Measurements from ENCODE around the gene SALL4.
"Not testable (repeated sequence)": the region's sequence is repeated elsewhere in the genome, so short reads cannot be mapped to it uniquely, and the experiment has no call there.

The SALL4 gene

DNA sequence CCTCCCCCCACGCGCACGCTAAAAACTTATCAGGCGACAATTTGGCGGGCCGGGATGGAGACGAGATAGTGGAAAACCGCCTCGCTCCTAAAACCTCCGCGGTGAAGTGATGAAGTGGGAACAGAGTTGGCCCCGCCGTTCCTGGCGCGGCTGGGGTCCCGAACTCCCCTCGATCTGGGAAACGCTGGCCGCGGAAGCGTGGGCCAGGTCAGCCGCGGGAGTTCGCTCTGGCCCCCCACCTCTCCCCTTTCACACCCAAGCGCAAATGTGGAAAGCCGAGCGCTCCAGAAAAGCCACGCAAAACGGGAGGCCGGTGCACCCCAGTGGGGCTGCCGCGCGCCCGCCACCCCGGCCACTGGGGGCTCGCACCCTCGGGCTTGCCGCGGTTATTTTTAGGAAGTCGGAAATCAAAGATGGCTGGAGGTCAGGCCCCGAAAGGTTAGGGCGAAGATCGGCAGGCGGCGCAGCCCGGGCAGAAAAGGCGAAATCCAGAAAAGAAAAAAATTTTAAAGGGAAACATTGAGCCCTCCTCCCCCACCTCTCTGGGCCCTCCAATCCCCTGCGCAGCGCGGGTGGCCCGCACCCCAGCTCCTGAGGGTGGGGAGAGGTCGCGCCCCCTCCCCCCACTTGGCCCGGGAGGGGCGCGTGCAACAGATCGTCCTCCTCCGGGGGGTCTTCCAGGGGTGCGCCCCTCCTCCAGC, 1.0 kb downstream of the SALL4 start:
- DNase-seq: peak; percentile 77

DNA sequence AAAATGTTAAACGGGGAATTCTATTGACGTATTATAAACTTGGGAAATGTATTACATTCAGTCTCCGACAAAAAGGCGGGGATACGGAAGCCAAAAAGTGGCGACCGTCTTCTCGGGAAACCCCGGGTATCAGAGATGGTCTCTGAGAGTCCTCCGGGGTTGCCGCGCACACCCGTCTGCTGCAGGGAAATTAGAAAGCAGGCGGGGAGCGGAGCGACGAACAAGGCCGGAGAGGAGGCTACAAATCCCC, 1.5 kb downstream of the SALL4 start:
- DNase-seq: peak; percentile 64

GRCh38 chr20:51800060-51800871, 2.1 kb downstream of the SALL4 start:
- DNase-seq: peak; percentile 97

DNA sequence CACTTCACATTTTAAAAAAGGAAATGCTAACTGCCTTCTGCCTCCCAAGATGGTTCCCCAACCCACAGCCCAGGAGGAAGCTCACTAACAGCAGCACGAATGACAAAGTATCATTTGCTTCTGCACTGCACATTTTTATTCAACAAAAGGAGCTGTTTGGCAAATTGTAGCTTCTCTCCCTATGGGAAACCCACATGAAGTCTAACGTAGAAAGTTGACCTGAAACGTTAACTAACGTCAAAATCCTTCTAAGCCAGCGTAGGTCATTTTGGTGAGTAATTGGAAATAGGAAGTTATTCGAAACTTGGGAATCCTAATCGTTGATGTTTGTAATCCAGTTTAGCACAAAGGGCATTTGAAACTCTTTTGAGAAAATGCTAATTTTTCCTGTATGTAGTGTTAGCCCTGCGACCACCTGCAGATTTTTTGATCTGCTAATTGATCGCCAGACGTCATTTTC, 2.9 kb downstream of the SALL4 start:
- no peak for DNase-seq

GRCh38 chr20:51797357-51798025, 4.8 kb downstream of the SALL4 start:
- DNase-seq: peak; percentile 79

DNA sequence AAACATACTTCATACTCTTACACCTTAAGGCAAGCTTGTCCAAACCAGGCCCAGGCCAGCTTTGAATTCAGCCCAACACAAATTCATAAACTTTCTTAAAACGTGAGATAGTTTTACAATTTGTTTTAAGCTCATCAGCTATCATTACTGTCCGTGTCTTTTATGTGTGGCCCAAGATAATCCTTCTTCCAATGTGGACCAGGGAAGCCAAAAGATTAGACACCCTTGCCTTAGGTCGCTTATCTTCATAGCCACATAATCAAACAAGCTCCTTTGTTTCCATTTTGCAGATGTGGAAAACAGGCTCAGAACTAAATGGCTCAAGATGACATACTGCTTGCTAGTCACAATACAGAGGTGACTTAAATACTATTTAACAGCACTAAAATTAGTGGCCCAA, 6.0 kb downstream of the SALL4 start:
- DNase-seq: no peak

- no peak for DNase-seq
Observed at GRCh38 chr20:51792960-51793359, 9.4 kb downstream of the SALL4 start.

- no peak for DNase-seq
Observed at GRCh38 chr20:51791626-51792025, 10.7 kb downstream of the SALL4 start.

DNA sequence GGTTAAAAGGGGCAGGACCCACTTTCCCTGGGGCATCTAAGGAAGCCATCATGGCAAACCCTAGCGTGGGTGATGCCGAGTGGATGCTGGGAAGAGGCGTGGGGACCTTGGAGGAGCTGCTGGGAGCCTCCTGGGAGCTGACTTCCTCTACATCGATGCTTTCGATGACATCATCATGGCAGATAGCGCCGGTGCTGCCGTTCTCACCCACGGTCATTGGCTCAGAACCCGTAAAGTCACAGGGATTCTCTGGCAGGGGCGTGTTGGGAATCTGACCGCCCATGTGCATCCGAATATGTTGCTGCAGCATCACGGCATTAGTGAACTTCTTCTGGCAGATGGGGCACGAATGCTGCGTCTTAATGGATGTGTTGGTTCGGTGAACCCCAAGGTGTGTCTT, 12.1 kb downstream of the SALL4 start:
- no peak for DNase-seq

DNA sequence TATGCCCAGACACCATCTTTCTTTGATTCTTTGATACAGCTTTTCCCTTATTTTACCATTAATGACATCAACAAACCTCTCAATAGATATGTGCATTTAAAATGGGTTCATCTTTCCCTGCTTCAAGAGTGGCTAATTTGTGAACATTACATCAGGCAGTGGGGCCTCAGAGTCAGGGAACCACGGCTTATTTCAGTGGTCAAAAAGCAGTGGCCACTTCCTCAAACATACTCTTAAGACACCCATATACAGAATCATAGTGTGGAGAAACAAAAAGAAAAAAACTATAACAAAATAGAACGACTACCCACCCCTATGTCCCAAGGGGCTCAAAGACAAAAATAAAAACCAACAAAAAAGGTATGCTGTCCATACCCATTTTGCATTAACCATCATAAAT, 12.9 kb downstream of the SALL4 start:
- DNase-seq: no peak

DNA sequence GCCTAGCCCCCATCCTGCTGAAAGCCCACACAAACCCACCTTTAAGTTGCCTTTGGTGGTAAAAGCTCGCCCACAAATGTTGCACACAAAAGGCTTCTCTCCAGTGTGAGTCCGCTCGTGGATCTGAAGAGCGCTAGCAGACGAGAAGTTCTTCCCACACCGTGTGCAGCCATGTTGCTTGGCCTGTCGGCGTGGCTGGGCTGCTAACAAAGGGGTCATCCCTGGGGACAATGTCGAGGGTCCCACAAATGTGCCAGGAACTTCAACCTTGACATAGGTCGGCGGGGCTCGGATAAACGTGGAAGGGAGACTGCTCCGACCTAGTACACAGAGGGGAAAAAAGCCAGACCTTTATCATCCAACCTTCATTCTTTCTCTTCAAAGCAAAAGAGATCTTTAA, 13.5 kb downstream of the SALL4 start:
- no peak for DNase-seq

DNA sequence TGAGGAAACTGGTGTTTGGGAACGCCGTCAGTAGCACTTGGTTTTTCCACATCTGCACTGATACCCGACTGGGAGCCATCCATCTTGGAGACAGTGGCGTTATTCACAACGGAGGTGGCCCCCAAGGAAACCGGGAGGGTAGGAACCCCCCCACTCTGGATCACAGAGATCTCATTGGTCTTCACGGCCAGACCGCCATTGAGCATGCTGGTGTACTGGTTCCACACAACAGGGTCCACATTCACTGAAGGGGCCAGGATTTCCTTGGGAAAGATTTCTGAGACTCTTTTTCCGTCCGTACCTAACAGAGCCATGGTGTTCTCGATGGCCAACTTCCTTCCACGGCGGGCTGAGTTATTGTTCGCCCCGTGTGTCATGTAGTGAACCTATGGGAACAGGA, 18.0 kb downstream of the SALL4 start:
- no peak for DNase-seq

GRCh38 chr20:51778229-51778759, 24.0 kb downstream of the SALL4 start:
- not testable (repeated sequence) for DNase-seq

GRCh38 chr20:51775241-51775640, 27.1 kb downstream of the SALL4 start:
- DNase-seq: no peak

- DNase-seq: no peak
Observed at GRCh38 chr20:51772236-51772635, 30.1 kb downstream of the SALL4 start.

DNA sequence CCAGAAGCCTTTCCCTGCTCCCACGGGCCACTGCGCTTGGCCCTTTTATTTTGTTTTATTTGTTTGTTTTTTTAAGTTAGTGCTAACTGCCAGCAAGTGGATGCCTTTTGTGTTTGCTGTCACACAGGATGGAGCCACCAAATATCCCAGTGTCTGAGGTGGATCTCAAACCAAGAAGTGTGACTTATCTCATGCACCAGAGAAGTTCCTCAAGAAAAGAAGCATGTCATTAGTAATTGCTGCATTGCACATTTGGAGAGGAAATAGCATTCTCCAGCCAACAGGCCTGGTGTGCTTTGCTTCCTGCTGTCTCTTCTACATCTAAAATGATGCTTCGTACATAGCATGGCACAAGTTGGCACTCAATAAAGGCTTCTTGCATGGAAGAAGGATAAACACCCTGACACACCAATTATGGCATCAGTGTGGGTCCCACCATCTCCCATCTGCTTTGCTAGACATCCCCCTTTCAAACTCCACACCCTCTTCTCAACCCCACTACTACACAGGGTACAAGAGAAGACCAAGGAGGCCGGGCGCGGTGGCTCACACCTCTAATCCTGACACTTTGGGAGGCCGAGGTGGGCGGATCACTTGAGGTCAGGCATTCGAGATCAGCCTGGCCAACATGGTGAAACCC, 32.2 kb downstream of the SALL4 start:
- DNase-seq: no peak

DNA sequence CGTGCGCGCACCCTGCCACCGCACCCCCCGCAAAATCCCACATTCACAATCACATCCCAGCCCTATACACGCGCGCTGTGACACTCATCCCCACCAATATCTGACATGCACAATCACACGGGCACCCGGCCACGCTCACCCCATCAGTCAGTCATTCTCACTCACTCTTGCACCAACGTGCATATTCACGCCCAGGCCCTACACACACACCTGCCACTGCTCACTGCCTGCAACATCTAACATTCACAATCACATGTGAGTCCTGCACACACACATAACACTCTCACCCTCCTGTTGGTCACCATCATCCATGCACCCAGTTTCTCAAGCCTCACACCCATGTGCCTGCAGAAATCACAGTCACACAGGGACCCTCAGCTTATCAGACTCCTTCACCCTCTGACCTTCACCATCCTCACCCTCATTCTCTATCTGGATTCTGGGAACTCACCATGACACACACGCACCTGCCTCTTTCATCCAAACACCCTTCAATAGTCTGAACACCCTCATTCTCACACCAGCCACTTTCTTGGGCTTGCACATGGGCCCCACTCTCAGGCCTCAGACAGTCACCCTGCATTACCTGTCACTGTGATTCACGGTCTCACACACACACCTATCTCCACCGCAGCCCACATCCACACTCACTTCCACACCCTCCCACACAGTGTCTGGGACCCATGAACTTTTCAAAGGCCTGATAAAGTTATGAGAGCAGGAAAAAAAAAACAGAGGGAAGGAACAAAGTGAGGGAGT, 33.4 kb downstream of the SALL4 start:
- DNase-seq: no peak

DNA sequence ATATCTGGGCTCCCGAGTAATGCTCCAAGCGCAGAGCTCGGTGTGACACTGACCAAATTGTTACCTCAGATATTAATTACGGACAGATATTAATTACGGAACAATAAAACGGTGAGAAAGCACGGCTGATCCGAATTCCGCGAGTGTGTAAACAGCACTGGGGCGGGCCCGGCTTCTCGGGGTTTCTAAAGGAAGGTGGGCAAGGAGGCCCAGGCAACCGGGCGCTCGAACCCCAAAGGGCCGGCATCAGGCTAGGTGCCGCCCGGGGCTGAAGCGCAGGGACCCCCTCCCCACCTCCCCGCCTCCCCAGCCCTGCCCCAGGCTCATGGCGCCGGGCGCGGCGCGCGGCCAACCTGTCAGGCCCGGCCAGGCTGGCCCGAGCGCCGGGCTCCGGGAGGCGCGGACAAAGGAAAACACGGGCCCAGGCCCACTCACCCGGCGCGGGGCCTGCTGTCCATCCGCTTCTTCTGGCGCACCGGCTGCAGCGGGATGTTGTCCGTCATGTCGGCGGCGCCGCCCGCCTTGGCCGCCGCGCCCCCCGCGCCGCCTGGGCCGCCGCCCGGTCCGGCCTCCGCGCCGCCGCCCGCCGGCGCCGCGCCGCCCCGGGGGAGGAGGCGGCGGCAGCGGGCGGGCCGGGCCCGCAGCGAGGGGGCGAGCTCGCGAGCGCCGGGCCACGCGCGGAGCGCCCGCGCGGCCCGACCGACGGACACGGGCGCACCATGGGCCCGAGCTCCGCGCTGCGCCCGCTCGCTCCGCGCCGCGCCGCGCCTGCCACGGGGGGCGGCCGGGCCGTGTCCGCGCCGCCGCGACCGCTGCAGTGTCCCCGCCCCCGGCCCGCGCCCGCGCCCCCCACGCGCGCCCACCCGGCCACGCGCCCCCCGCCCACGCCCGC, 34.2 kb downstream of the SALL4 start, which contains the start of gene ATP9A:
TSS of gene ATP9A (minus strand) at position 524 of the 892 bp plus-strand sequence. CDS start at position 503, 21 bp downstream.
- DNase-seq: peak; percentile 57

GRCh38 chr20:51766994-51767866, 35.1 kb downstream of the SALL4 start:
- DNase-seq: peak; percentile 94

GRCh38 chr20:51765381-51765780, 36.9 kb downstream of the SALL4 start:
- DNase-seq: not testable (repeated sequence)
